Prostate gland (tissue), 2 donors: ENCODE data around the gene NEB. TPM values are rescaled to one million over a fixed set of nuclear protein-coding genes. Genes with fewer than 3 reads are reported as not detected.

Source experiments
- DNase-seq: peaks from one replicate; pipeline ENCODE4 v3.0.0-alpha.2; 2019; ENCODE audit warnings: low spot score
- H3K27ac ChIP-seq, 2 donors: fragments of 200-600 bp; sonication (generic); 2 replicates each; pipeline ENCODE4 v1.5.1; 2017 to 2019
- H3K27me3 ChIP-seq: fragments of 200-600 bp; sonication (generic); replicated peaks from 2 replicates; pipeline ENCODE4 v1.5.1; 2019; ENCODE audit not compliant: insufficient read depth
- H3K36me3 ChIP-seq, 2 donors: fragments of 200-600 bp; sonication (generic); 1 replicate in 1 of 2; 2 replicates in 1 of 2; pipeline versions ENCODE4 v1.5.1 to v1.8.1; 2017 to 2019
- H3K4me1 ChIP-seq: fragments of 200-600 bp; sonication (generic); replicated peaks from 2 replicates; pipeline ENCODE4 v1.5.1; 2019
- H3K4me3 ChIP-seq, 2 donors: fragments of 200-600 bp; sonication (generic); 2 replicates each; pipeline ENCODE4 v1.5.1; 2017 to 2019
- H3K9me3 ChIP-seq: fragments of 200-600 bp; sonication (generic); 2 replicates; pipeline ENCODE4 v1.5.1; 2017
- CTCF ChIP-seq, 4 experiments: fragments of 200-600 bp in 2 of 4; fragments of 450-650 bp in 2 of 4; sonication (generic) in 2 of 4; IDR thresholded peaks; 1 replicate in 3 of 4; 2 replicates in 1 of 4; pipeline ENCODE4 v1.5.1; 2016 to 2019; ENCODE audit warnings: antibody characterized with exemption in 4 of 4, mild to moderate bottlenecking in 2 of 4, moderate library complexity in 2 of 4
- POLR2A ChIP-seq: fragments of 450-650 bp; IDR thresholded peaks from one replicate; pipeline ENCODE4 v1.6.1; 2016; ENCODE audit warnings: antibody characterized with exemption, mild to moderate bottlenecking
- POLR2AphosphoS5 ChIP-seq: sonication (generic); formaldehyde crosslinking; IDR thresholded peaks from one replicate; pipeline ENCODE4 v1.6.1; 2017; ENCODE audit warnings: antibody characterized with exemption
- WGBS: methylation state at CpG from one replicate; pipeline ENCODE4 v1.1.5; 2018; 5-methylcytosine and 5-hydroxymethylcytosine counted together
- intact Hi-C: fragments of 100-400 bp; cut with DNase I; formaldehyde crosslinking; loops from one replicate; pipeline ENCODE4 v1.14.2; 2022
- total RNA-seq, 2 donors: library from RNA; depleted of rRNA; stranded (reverse); fragments of >200 nt; gene quantifications; one replicate each; pipeline ENCODE4 v1.1.0, GENCODE V29; 2016

The NEB gene
- total RNA-seq, 2 donors from 2014 or later = 7.3 to 57.9 TPM

GRCh38 chr2:151766437-151767153 is 32.3 kb upstream of the NEB start:
- no peak for DNase-seq
- Histone ChIP-seq H3K4me1 (no peaks in the 10 kb centered on the region), H3K4me3 (no peak overlapping the region), H3K27ac (no peak overlapping the region), H3K36me3 (no peaks in the 10 kb centered on the region), H3K27me3 (no peaks in the 10 kb centered on the region), H3K9me3 (no peaks in the 10 kb centered on the region)
- no peak for TF ChIP-seq POLR2A
- TF ChIP-seq POLR2AphosphoS5 = no peak
- no peak for TF ChIP-seq CTCF (IDR thresholded peaks at IDR 0.05)
- WGBS = 86% methylated on average over 4 of the region's 4 CpGs
- intact Hi-C loops = no loop called here

GRCh38 chr2:151765760-151766410 is 31.6 kb upstream of the NEB start:
- Histone ChIP-seq H3K4me3 (no peak overlapping the region), H3K4me1 (no peaks in the 10 kb centered on the region), H3K27me3 (no peaks in the 10 kb centered on the region), H3K9me3 (no peaks in the 10 kb centered on the region), H3K36me3 (no peaks in the 10 kb centered on the region), H3K27ac (no peak overlapping the region)
- 87% methylated on average over 10 of the region's 10 CpGs for WGBS
- TF ChIP-seq CTCF (IDR thresholded peaks at IDR 0.05) (no peak), POLR2A (no peak), POLR2AphosphoS5 (no peak)
- no peak for DNase-seq
- intact Hi-C loops = no loop called here

GRCh38 chr2:151762694-151763093 is 28.4 kb upstream of the NEB start:
- Histone ChIP-seq H3K9me3 (no peaks in the 10 kb centered on the region), H3K27me3 (no peaks in the 10 kb centered on the region), H3K27ac (no peak overlapping the region), H3K4me3 (no peak overlapping the region), H3K4me1 (no peaks in the 10 kb centered on the region), H3K36me3 (no peaks in the 10 kb centered on the region)
- intact Hi-C loops = no loop called here
- TF ChIP-seq CTCF (IDR thresholded peaks at IDR 0.05) = no peak
- no peak for TF ChIP-seq POLR2AphosphoS5
- no peak for TF ChIP-seq POLR2A
- no peak for DNase-seq
- WGBS = 53% methylated on average over 3 of the region's 3 CpGs

- no peak overlapping the region for H3K4me3 ChIP-seq
- TF ChIP-seq POLR2A = no peak
- no peak for TF ChIP-seq POLR2AphosphoS5
- TF ChIP-seq CTCF (IDR thresholded peaks at IDR 0.05) = no peak
- no peak overlapping the region for H3K27ac ChIP-seq
- no peaks in the 10 kb centered on the region for H3K27me3 ChIP-seq
- H3K4me1 ChIP-seq = no peaks in the 10 kb centered on the region
- no peaks in the 10 kb centered on the region for H3K9me3 ChIP-seq
- no peaks in the 10 kb centered on the region for H3K36me3 ChIP-seq
- no peak for DNase-seq
- intact Hi-C loops = no loop called here
These were observed 27.4 kb upstream of the NEB start for GRCh38 chr2:151761687-151762086.

- no peak overlapping the region for H3K27ac ChIP-seq
- no peaks in the 10 kb centered on the region for H3K36me3 ChIP-seq
- H3K9me3 ChIP-seq = no peaks in the 10 kb centered on the region
- intact Hi-C loops = no loop called here
- no peak for TF ChIP-seq POLR2AphosphoS5
- TF ChIP-seq POLR2A = no peak
- no peak for TF ChIP-seq CTCF (IDR thresholded peaks at IDR 0.05)
- H3K4me3 ChIP-seq = no peak overlapping the region
- 91% methylated on average over 3 of the region's 3 CpGs for WGBS
- no peaks in the 10 kb centered on the region for H3K27me3 ChIP-seq
- DNase-seq = no peak
- no peaks in the 10 kb centered on the region for H3K4me1 ChIP-seq
These were observed 26.9 kb upstream of the NEB start for GRCh38 chr2:151761193-151761592.
